HG02642 (cell line): Measurements from ENCODE around the gene ECI1.
"Not testable (repeated sequence)": the region's sequence is repeated elsewhere in the genome, so short reads cannot be mapped to it uniquely, and the experiment has no call there.

ENCODE experiments used
- ATAC-seq: cut with Tn5 transposase; IDR thresholded peaks from one replicate; pipeline ENCODE4 v1.9.1; 2021; ENCODE audit warnings: mild to moderate bottlenecking; ENCODE audit not compliant: unreplicated experiment, poor library complexity

The ECI1 gene

GRCh38 chr16:2280981-2281542, 29.7 kb upstream of the ECI1 start:
- ATAC-seq: no peak

- no peak for ATAC-seq
Observed at GRCh38 chr16:2280461-2280860, 29.1 kb upstream of the ECI1 start.

- no peak for ATAC-seq
Observed at GRCh38 chr16:2278956-2279800, 27.8 kb upstream of the ECI1 start.

GRCh38 chr16:2278272-2278608, 26.9 kb upstream of the ECI1 start:
- ATAC-seq: no peak

GRCh38 chr16:2277466-2278271, 26.3 kb upstream of the ECI1 start:
- no peak for ATAC-seq

GRCh38 chr16:2276368-2277195, 25.2 kb upstream of the ECI1 start:
- ATAC-seq: no peak

- ATAC-seq: no peak
Observed at GRCh38 chr16:2275476-2276367, 24.3 kb upstream of the ECI1 start.

GRCh38 chr16:2273931-2274330, 22.5 kb upstream of the ECI1 start:
- no peak for ATAC-seq

GRCh38 chr16:2273484-2273883, 22.1 kb upstream of the ECI1 start:
- no peak for ATAC-seq

GRCh38 chr16:2271848-2272461, 20.6 kb upstream of the ECI1 start:
- ATAC-seq: no peak

GRCh38 chr16:2270588-2271470, 19.4 kb upstream of the ECI1 start:
- ATAC-seq: no peak

- no peak for ATAC-seq
Observed at GRCh38 chr16:2270070-2270462, 18.7 kb upstream of the ECI1 start.

- peak; percentile 81 for ATAC-seq
Observed at GRCh38 chr16:2267913-2268666, 16.7 kb upstream of the ECI1 start, which contains the start of gene RNPS1. RNPS1 (minus strand) TSS chr16:2268126; CDS start chr16:2264643, 3,483 bp downstream.

- peak; percentile 71 for ATAC-seq
Observed at GRCh38 chr16:2267505-2267912, 16.1 kb upstream of the ECI1 start.

- ATAC-seq: not testable (repeated sequence)
Observed at GRCh38 chr16:2266887-2267286, 15.5 kb upstream of the ECI1 start.

- not testable (repeated sequence) for ATAC-seq
Observed at GRCh38 chr16:2263026-2263425, 11.6 kb upstream of the ECI1 start.

- ATAC-seq: no peak
Observed at GRCh38 chr16:2260250-2260649, 8.9 kb upstream of the ECI1 start.
